Smooth muscle cell (in vitro differentiated cells): ENCODE data around the gene BIN2. TPM values are rescaled to one million over a fixed set of nuclear protein-coding genes. Genes with fewer than 3 reads are reported as not detected.

Source experiments
- DNase-seq: peaks from one replicate; lab custom pipeline; 2025; ENCODE audit not compliant: unreplicated experiment; lab: John Stamatoyannopoulos, UW
- H2AFZ ChIP-seq: fragments of 200-600 bp; sonication (generic); 2 replicates; pipeline ENCODE4 v1.6.0; 2016; ENCODE audit warnings: antibody characterized with exemption, low read depth, mild to moderate bottlenecking
- H3F3A ChIP-seq: fragments of 200-600 bp; sonication (generic); 2 replicates; pipeline ENCODE4 v1.6.0; 2017; ENCODE audit warnings: antibody characterized with exemption, low read depth
- H3K27ac ChIP-seq: fragments of 200-600 bp; sonication (generic); 2 replicates; pipeline ENCODE4 v1.5.1; 2016; ENCODE audit warnings: low read depth, mild to moderate bottlenecking
- H3K27me3 ChIP-seq: fragments of 200-600 bp; sonication (generic); 2 replicates; pipeline ENCODE4 v1.6.1; 2016; ENCODE audit warnings: low read depth, mild to moderate bottlenecking
- H3K36me3 ChIP-seq: fragments of 200-600 bp; sonication (generic); 2 replicates; pipeline ENCODE4 v1.5.1; 2016; ENCODE audit warnings: low read depth
- H3K4me1 ChIP-seq: fragments of 200-600 bp; sonication (generic); 2 replicates; pipeline ENCODE4 v1.5.1; 2016; ENCODE audit warnings: low read depth
- H3K4me2 ChIP-seq: fragments of 200-600 bp; sonication (generic); 2 replicates; pipeline ENCODE4 v1.6.0; 2016; ENCODE audit warnings: mild to moderate bottlenecking
- H3K4me3 ChIP-seq: fragments of 200-600 bp; sonication (generic); 2 replicates; pipeline ENCODE4 v1.5.1; 2016; ENCODE audit warnings: mild to moderate bottlenecking
- H3K79me2 ChIP-seq: fragments of 200-600 bp; sonication (generic); 2 replicates; pipeline ENCODE4 v1.6.0; 2016; ENCODE audit warnings: low read depth, mild to moderate bottlenecking
- H3K9ac ChIP-seq: fragments of 200-600 bp; sonication (generic); 2 replicates; pipeline ENCODE4 v1.6.0; 2016; ENCODE audit warnings: low read depth
- H3K9me3 ChIP-seq: fragments of 200-600 bp; sonication (generic); replicated peaks from 2 replicates; pipeline ENCODE4 v1.5.1; 2016; ENCODE audit warnings: low read depth
- H4K20me1 ChIP-seq: fragments of 200-600 bp; sonication (generic); 2 replicates; pipeline ENCODE4 v1.6.0; 2016; ENCODE audit warnings: low read depth
- WGBS: methylation state at CpG from one replicate; pipeline ENCODE4 v1.1.7; 2016; ENCODE audit warnings: low lambda C conversion rate; 5-methylcytosine and 5-hydroxymethylcytosine counted together
- polyA plus RNA-seq: library from polyadenylated mRNA; unstranded; fragments of >200 nt; fragmentation: Nextera tagmentation; extraction: Ambion mirVana; gene quantifications from 2 replicates; pipeline ENCODE4 v1.2.1, GENCODE V29; 2016
- total RNA-seq: library from RNA; depleted of rRNA; stranded (reverse); fragments of >200 nt; gene quantifications from 2 replicates; pipeline ENCODE4 v1.2.3, GENCODE V29; 2014
- TF ChIP-seq, protein P1 (sequence below): fragments of 200-600 bp; sonication (generic); IDR thresholded peaks from 2 replicates; pipeline ENCODE4 v1.5.1; 2017; ENCODE audit warnings: borderline replicate concordance, mild to moderate bottlenecking, antibody characterized with exemption; ENCODE audit not compliant: insufficient read depth, poor library complexity, severe bottlenecking

The BIN2 gene
- not detected in 2 replicates for total RNA-seq
- not detected in 2 replicates for polyA plus RNA-seq

DNA sequence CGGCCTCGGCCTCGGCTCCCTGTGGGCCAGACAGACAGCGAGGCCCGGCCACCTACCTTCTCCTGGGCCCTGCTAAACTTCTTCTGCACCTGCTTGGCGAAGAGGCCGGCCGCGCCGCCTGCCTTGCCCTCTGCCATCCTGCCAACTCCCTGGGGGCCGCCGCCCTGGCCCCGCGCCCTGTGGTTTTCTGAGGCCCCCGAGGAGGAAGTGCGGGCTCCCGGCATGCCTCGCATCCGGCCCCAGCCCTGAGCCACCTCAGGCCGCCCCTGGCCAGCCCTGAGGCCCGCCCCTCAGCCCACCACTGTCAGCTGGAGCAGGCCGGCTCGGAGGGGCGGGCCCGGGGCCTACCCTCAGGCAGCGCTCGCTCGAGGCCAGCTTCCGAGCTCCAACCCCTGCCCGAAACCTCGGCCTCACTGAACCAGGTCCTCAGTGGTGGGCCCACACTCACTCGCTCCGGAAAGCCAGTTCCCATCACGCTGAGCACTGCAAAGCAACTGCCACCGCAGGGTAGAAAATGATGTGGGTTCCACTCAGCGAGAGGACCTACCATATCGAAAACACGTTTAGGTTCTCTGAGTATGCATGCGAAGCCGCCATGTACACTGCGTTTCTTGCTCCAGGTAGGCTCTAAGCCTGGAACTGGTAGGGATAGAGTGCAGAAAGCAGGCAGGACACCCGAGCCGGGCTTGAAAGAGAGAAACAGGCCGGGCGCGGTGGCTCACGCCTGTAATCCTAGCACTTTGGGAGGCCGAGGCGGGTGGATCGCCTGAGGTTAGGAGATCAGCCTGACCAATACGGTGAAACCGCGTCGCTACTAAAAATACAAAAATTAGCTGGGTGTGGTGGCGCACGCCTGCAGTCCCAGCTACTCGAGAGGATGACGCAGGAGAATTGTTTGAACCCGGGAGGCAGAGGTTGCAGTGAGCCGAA, at the start of gene BIN2:
Gene BIN2 (minus strand): TSS at position 209 of the 930 bp plus-strand sequence. CDS start 72 bp downstream, at position 137.
- H3K27me3 ChIP-seq = no peaks in the 10 kb centered on the region
- H2AFZ ChIP-seq = no peak within 1 kb of the TSS
- no peak within 1 kb of the TSS for H3K9ac ChIP-seq
- no peaks in the 10 kb centered on the region for H4K20me1 ChIP-seq
- no peak within 1 kb of the TSS for H3K27ac ChIP-seq
- H3F3A ChIP-seq = peaks cover 3% of the 10 kb centered on the region
- TF ChIP-seq, protein P1, sequence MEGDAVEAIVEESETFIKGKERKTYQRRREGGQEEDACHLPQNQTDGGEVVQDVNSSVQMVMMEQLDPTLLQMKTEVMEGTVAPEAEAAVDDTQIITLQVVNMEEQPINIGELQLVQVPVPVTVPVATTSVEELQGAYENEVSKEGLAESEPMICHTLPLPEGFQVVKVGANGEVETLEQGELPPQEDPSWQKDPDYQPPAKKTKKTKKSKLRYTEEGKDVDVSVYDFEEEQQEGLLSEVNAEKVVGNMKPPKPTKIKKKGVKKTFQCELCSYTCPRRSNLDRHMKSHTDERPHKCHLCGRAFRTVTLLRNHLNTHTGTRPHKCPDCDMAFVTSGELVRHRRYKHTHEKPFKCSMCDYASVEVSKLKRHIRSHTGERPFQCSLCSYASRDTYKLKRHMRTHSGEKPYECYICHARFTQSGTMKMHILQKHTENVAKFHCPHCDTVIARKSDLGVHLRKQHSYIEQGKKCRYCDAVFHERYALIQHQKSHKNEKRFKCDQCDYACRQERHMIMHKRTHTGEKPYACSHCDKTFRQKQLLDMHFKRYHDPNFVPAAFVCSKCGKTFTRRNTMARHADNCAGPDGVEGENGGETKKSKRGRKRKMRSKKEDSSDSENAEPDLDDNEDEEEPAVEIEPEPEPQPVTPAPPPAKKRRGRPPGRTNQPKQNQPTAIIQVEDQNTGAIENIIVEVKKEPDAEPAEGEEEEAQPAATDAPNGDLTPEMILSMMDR = no peak
- H3K9me3 ChIP-seq = no peaks in the 10 kb centered on the region
- H3K4me2 ChIP-seq = no peak within 1 kb of the TSS
- H3K4me3 ChIP-seq = no peak within 1 kb of the TSS
- peaks cover 32% of the 10 kb centered on the region for H3K4me1 ChIP-seq
- no peak for DNase-seq
- H3K79me2 ChIP-seq = no peaks in the 10 kb centered on the region
- 98% methylated on average over 39 of the region's 60 CpGs for WGBS
- H3K36me3 ChIP-seq = no peaks in the 10 kb centered on the region

DNA sequence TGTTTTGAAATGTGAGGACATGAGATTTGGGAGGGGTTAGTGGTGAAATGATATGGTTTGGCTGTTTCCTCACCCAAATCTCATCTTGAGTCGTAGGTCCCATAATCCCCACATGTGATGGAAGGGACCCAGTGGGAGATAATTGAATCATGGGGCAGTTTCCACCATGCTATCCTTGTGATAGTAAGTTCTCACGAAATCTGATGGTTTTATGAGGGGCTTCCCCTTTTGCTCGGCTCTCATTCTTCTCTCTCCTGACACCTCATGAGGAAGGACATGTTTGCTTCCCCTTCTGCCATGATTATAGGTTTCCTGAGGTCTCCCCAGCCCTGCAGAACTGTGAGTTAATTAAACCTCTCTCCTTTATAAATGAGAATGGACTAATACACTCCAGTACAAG, 49.2 kb upstream of the BIN2 start:
- no peak overlapping the region for H3K27ac ChIP-seq
- H3K9me3 ChIP-seq = no peaks in the 10 kb centered on the region
- H3K27me3 ChIP-seq = no peaks in the 10 kb centered on the region
- H4K20me1 ChIP-seq = no peaks in the 10 kb centered on the region
- no peaks in the 10 kb centered on the region for H3K79me2 ChIP-seq
- WGBS = 92% methylated on average over 3 of the region's 3 CpGs
- no peak overlapping the region for H3K4me3 ChIP-seq
- DNase-seq = no peak
- no peak overlapping the region for H3K9ac ChIP-seq
- H2AFZ ChIP-seq = no peak overlapping the region
- no peaks in the 10 kb centered on the region for H3K36me3 ChIP-seq
- H3K4me1 ChIP-seq = peaks cover 18% of the 10 kb centered on the region
- H3F3A ChIP-seq = peaks cover 24% of the 10 kb centered on the region
- H3K4me2 ChIP-seq = no peak overlapping the region
- TF ChIP-seq, protein P1 = no peak

DNA sequence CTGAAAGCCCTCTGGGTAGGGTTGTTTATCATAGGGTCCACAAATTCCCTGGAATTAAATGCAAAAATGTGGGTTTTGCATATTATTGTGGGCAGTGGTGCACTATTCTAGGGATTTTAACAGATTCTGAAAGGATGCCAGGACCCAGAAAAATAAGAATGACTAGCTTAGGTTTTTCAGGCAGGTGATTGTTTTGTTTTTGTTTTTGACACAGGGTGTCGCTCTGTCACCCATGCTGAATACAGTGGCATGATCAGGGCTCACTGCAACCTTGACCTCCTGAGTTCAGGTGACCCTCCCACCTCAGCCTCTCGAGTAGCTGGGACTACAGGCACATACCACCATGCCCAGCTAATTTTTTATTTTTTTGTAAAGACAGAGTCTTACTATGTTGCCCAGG, 48.0 kb upstream of the BIN2 start:
- no peaks in the 10 kb centered on the region for H3K36me3 ChIP-seq
- peaks cover 24% of the 10 kb centered on the region for H3F3A ChIP-seq
- peaks cover 23% of the 10 kb centered on the region for H3K4me1 ChIP-seq
- H3K27me3 ChIP-seq = no peaks in the 10 kb centered on the region
- H3K27ac ChIP-seq = peak overlapping the region; percentile 87
- no peaks in the 10 kb centered on the region for H3K9me3 ChIP-seq
- TF ChIP-seq, protein P1 = no peak
- H3K79me2 ChIP-seq = no peaks in the 10 kb centered on the region
- no peaks in the 10 kb centered on the region for H4K20me1 ChIP-seq
- WGBS = 75% methylated on average over 2 of the region's 2 CpGs
- no peak overlapping the region for H2AFZ ChIP-seq
- H3K9ac ChIP-seq = peak overlapping the region; percentile 31
- H3K4me2 ChIP-seq = peak overlapping the region; percentile 14
- H3K4me3 ChIP-seq = no peak overlapping the region
- no peak for DNase-seq
